Measurements from ENCODE around the gene CXCL8.

DNA sequence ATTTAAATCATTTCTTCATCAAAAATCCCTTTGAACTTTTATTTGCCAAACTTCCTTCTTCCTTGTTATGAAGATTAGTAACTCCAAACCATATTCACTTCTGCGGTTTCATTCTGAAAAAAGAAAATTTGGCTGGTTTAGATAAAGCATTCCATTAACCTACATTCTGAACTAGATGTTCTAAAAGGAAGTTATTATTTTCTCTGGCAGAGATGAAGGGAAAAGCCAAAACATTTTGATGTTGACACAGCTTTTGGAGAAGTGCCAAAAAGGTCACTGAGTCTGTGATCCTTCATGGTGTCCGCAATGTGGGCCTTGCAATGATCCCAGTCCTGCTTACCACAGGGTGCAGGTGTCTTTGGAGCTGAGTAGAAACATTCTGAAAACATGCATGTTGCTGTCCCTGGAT, 36.0 kb downstream of the CXCL8 start:
- TF ChIP-seq, protein P1, sequence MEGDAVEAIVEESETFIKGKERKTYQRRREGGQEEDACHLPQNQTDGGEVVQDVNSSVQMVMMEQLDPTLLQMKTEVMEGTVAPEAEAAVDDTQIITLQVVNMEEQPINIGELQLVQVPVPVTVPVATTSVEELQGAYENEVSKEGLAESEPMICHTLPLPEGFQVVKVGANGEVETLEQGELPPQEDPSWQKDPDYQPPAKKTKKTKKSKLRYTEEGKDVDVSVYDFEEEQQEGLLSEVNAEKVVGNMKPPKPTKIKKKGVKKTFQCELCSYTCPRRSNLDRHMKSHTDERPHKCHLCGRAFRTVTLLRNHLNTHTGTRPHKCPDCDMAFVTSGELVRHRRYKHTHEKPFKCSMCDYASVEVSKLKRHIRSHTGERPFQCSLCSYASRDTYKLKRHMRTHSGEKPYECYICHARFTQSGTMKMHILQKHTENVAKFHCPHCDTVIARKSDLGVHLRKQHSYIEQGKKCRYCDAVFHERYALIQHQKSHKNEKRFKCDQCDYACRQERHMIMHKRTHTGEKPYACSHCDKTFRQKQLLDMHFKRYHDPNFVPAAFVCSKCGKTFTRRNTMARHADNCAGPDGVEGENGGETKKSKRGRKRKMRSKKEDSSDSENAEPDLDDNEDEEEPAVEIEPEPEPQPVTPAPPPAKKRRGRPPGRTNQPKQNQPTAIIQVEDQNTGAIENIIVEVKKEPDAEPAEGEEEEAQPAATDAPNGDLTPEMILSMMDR (IDR thresholded peaks at IDR 0.05) = no peak
- no peak for TF ChIP-seq POLR2A (IDR thresholded peaks at IDR 0.05)
